Embryonic facial prominence (tissue), 1 donor: ENCODE results near the gene RSBN1L.
A peak's percentile ranks its signal among the peaks of the same experiment; 100 is the strongest.
"Not testable (repeated sequence)": the region's sequence is repeated elsewhere in the genome, so short reads cannot be mapped to it uniquely, and the experiment has no call there.

Experiments used
- DNase-seq: peaks from one replicate; pipeline ENCODE4 v3.0.0-alpha.2; 2016; ENCODE audit errors: extremely low spot score

RSBN1L gene

GRCh38 chr7:77770316-77770715, 74.1 kb downstream of the RSBN1L start:
- no peak for DNase-seq

- no peak for DNase-seq
Measured at GRCh38 chr7:77771901-77772300, 75.6 kb downstream of the RSBN1L start.

DNA sequence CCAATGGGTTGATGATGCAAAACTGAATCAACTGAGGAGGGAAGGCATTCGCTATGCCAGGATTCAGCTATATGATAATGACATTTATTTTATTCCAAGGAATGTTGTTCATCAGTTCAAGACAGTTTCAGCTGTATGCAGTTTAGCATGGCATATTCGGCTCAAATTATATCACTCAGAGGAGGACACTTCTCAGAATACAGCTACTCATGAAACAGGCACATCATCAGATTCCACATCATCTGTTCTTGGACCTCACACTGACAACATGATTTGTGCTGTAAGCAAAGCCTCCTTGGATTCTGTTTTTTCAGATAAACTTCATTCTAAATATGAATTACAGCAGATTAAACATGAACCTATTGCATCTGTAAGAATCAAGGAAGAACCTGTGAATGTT, 82.3 kb downstream of the RSBN1L start:
- DNase-seq: no peak

DNA sequence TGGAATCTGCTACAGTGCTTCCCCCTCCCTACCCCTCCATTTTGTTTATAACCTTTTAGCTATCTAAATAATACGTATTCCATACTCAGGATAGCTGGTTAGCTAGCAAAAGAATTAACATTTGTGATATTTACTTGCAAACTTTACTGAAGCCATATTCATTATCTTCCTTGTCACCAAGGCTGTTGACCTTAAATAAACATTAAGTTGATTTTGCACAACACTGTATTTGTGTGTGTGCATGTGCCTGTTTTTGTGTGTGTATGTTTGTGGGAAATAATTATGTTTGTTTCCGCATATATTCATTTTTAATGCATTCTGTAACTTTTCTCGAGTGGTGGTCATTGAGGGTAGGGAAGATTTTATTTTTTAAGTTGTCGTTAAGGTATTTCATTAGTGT, 86.1 kb downstream of the RSBN1L start:
- DNase-seq: no peak

DNA sequence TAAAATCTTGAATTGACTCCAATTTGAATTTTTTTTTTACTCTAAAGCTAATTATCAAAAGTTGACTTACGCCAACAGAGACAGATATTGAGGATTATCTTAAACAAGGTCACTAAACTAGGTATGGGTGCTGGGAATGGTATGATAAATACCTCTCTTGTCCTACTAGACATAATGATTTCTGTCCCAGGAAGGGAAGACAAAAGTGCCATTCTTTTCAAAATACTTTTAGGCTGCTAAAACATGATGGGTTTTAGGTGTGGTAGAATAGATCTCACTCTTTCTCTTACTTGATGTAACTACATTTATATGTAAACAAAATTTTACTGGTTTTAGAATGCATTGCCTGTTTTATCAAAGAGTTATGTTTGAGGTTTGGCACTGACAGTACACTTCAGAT, 86.9 kb downstream of the RSBN1L start:
- DNase-seq: no peak

GRCh38 chr7:77783545-77783944, 87.3 kb downstream of the RSBN1L start:
- DNase-seq: no peak

DNA sequence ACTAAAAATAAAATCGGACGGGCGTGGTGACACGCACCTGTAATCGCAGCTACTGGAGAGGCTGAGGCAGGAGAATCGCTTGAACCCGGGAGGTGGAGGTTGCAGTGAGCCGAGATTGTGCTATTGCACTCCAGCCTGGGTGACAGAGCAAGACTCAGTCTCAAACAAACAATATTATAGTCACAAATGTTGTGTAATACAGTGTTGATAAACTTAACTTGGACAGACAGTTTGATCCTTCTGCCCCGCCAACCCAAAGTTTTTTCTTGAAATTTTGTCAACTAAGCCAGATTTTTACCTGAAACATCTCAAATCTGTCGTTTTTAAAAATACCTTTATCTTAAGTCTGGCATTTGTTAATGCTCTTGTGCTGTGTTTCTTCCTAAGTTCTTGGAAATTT, 88.2 kb downstream of the RSBN1L start:
- not testable (repeated sequence) for DNase-seq

DNA sequence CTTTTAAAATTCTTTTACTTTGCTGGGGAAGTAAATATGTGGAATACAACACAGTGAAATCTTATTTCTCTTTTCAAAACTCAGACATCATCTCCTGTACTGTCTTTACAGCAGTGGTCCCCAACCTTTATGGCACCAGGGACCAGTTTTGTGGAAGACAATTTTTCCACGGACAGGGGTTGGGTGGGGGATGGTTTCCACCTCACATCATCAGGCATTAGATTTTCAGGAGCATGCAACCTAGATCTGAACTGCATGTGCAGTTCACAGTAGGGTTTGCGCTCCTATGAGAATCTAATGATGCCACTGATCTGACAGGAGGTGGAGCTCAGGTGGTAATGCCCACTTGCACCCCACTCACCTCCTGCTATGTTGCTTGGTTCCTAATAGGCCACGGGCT, 89.8 kb downstream of the RSBN1L start:
- DNase-seq: no peak

DNA sequence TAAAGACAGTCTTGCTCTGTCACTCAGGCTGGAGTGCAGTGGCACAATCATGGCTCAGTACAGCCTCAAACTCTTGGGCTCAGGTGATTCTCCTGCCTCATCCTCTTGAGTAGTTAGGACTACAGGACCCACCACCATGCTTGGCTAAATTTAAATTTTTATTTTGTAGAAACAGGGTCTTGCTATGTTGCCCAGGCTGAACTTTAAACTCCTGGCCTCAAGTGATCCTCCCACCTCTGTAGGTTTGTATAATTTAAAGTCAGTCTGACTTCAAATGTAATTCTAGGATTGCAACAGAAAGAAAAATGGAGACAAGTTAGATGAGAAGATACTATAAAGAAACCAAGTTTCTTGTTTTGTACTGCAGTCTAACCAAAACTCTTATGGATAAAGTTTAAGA, 90.5 kb downstream of the RSBN1L start:
- DNase-seq: no peak

GRCh38 chr7:77788327-77788902, 92.2 kb downstream of the RSBN1L start:
- DNase-seq: no peak

DNA sequence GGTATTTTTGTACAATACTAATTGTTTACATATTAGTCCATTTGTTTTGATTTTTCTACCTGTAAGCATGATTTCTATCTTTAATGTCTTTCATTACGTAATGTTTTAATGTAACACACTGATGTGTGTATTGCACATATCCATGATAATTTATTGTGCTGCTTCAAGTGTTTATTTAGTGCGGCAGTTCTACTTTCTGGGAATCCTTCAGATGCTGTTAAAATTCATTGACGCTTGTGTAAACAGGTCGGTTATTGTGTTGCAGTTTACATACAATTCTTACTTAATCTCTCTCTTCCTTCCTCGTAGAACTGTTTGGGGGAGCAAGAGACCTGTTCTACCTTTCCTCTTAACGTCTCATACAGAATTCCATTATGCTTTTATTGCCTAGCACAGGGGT, 95.1 kb downstream of the RSBN1L start:
- no peak for DNase-seq

DNA sequence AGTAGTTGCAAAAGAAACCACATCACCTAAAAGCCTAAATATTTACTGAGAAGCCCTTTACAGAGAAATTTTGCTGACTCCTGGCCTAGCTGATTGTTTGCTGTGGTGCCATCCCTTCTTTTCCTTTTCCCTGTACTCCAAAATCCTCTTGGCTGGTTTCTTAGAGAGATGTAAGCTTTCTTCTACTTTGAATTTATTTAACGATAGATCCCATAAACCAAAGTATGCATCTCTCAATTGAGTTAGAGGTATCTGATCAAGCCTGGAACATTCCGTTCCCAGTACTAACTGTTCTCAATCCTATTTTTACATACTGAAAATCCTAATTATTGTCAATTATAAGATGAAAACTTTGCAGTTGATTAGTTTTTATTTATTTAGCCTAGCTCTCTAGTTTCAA, 95.7 kb downstream of the RSBN1L start:
- DNase-seq: no peak

- DNase-seq: no peak
Measured at GRCh38 chr7:77794000-77794399, 97.7 kb downstream of the RSBN1L start.

- no peak for DNase-seq
Measured at GRCh38 chr7:77796109-77796508, 99.8 kb downstream of the RSBN1L start.

DNA sequence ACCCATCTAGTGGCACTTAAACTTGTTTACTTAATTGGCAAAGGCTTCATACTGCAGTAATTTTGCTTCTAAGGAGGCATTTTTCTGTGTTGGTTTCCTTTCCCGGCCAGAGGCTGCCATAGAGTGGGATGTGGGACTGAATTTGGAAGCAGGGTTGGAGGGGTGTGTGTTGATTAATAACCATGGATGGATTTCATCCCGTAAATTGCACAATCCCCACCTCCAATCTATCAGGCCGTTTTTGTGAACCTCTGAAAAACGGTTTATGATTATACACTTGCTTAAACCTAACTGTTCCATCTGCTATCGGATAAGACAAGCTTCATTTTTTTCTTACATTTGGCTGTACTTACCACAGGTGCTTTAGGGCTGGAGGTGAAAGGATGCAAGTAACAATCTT, 100.7 kb downstream of the RSBN1L start:
- DNase-seq: no peak

GRCh38 chr7:77797734-77798393, 101.6 kb downstream of the RSBN1L start:
- DNase-seq: peak; percentile 12

GRCh38 chr7:77798394-77799077, 102.3 kb downstream of the RSBN1L start, which contains the start of the genes PHTF2 and TMEM60:
Gene PHTF2 (plus strand): TSS chr7:77798773.
Gene TMEM60 (minus strand): TSS chr7:77798434. CDS start chr7:77794373, 4,061 bp downstream.
- peak; percentile 99 for DNase-seq

DNA sequence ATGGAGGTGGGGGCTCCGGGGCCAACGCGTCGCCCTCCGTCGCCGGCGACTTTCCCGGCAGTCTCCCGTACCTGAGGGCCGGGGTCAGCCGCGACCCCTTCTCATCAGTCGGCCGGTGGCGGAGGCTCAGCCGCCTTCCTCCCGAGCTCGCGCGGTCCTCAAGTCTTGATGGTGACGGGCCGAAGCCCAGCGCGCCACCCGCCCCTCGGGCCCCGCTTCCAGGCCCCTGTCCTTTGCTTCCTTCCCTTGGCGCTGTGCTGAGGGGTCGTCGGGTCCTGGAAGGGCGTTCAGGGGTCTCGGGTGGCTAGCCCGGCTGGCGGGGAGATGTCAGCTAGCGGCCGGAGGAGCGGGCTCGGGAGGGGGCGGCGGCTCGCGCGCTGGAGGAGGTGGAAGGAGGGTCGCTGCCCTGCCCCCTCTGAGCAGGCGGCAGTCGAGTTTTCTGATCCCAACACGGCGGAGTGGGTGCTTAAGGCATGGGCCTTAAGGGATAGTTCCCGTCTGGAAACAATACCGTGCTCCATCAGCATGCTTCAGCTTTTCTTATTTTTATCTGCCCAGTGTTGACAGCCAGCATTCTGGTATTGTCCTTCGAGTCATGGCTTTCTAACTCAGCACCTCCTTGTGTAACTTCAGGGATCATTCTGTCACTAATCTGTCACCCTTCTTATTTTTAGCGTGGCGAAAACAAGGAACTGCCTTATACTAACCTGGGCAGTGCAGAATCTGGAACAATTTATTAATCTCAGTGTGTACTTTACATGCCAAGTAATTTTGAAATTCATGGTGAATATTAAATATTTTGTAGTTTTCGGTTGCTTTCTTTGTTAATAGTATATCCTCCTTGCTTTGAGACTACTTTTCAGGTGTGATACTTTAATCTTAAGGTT, 103.1 kb downstream of the RSBN1L start:
- no peak for DNase-seq

GRCh38 chr7:77800158-77800557, 103.9 kb downstream of the RSBN1L start:
- DNase-seq: no peak

DNA sequence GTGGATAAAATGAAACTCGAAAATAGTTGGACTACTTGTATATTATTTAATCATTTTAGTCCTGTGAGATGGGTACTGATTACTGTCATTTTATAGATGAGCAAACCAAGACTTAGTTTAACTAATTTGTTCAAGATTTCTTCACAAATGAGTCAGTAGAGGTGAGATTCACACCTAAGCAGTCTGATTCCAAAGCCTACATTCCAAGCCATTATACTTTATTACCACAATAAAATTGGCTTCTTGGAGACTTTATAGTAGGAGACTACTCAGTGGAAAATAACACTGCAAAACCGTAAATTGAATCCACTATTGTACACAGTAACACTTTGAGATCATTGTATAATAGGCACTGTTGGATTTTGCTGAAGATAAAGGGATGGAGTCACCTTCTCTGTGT, 104.5 kb downstream of the RSBN1L start:
- no peak for DNase-seq

- no peak for DNase-seq
Measured at GRCh38 chr7:77802557-77803405, 106.5 kb downstream of the RSBN1L start.
